Measurements from ENCODE around the gene TACO1.

Gene TACO1

DNA sequence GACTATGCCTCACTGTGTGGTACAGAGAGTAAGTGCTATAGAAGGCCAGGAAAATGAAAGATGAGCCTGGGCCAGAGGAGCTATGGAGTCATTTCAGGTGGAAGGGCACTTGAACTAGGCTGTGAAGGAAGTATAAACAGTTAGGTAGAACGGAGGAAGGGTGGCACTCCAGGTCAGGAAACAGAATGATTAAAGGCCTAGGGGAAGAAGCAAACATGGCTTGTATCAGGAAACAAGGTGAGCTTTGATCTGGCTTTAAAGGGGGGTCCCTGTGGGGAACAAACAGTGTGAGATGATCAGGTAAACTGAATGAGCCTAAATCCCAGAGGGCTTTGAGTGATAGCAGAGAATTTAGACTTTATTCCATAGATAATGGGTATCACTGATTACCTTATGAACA is 38.4 kb downstream of the TACO1 start:
- TF ChIP-seq ZFX (IDR thresholded peaks at IDR 0.05; ENCODE audit: borderline replicate concordance): no peak
- TF ChIP-seq, protein P1, sequence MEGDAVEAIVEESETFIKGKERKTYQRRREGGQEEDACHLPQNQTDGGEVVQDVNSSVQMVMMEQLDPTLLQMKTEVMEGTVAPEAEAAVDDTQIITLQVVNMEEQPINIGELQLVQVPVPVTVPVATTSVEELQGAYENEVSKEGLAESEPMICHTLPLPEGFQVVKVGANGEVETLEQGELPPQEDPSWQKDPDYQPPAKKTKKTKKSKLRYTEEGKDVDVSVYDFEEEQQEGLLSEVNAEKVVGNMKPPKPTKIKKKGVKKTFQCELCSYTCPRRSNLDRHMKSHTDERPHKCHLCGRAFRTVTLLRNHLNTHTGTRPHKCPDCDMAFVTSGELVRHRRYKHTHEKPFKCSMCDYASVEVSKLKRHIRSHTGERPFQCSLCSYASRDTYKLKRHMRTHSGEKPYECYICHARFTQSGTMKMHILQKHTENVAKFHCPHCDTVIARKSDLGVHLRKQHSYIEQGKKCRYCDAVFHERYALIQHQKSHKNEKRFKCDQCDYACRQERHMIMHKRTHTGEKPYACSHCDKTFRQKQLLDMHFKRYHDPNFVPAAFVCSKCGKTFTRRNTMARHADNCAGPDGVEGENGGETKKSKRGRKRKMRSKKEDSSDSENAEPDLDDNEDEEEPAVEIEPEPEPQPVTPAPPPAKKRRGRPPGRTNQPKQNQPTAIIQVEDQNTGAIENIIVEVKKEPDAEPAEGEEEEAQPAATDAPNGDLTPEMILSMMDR (IDR thresholded peaks at IDR 0.05): no peak
- no peak overlapping the region for H3K27ac ChIP-seq

DNA sequence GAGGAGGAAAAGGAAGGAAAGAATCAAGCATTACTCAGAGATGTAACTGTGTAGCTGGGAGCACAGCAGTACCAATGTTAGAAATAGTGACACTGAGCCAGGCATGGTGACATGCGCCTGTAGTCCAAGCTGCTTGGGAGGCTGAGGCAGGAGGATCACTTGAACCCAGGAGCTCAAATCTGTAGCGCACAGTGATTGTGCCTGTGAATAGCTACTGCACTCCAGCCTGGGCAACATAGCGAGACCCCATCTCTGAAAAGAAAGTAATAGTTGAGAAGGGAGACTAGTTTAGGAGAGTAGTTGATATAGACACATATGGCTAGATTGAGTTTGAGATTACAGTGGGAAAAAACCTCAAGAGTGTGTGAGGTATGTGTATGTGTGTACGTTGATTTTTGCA is 39.3 kb downstream of the TACO1 start:
- no peak for TF ChIP-seq ZFX (IDR thresholded peaks at IDR 0.05; ENCODE audit: borderline replicate concordance)
- TF ChIP-seq, protein P1 (IDR thresholded peaks at IDR 0.05): no peak
- no peak overlapping the region for H3K27ac ChIP-seq

DNA sequence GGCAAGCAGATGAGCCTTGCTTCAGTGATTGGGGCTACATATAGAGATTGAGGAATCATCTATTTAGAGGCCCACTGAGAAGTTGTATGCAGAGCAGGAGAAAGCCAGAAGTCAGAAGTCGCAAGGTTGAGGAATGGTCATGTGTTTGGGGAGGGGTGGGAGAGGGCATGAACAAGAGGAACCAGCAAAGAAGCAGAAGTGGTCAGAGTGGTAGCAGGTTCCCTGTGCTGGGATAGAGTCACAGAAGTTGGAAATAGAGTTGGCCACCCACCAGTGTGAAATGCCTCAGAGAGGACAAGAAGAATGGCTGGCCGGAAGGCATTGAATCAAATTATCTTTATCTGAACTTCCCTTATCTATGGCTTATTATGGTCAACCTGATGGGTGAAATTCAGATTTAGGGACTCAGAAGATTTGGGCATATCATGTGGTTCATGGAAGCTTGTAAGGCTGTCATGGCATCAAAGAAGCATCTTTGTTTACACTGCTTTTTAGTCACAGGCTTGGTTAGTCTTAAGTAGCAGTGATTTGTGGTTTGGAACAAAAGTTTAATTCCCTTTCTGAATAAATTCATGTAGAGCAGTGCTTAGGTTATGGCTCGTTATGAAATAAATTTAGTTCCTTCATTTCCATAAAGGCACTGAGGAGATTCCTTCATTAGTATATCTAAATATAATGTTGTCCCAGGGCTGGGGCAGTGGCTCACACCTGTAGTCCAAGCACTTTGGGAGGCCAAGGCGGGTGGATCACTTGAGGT is 41.2 kb downstream of the TACO1 start:
- TF ChIP-seq, protein P1 (IDR thresholded peaks at IDR 0.05): no peak
- TF ChIP-seq ZFX (IDR thresholded peaks at IDR 0.05; ENCODE audit: borderline replicate concordance): no peak

DNA sequence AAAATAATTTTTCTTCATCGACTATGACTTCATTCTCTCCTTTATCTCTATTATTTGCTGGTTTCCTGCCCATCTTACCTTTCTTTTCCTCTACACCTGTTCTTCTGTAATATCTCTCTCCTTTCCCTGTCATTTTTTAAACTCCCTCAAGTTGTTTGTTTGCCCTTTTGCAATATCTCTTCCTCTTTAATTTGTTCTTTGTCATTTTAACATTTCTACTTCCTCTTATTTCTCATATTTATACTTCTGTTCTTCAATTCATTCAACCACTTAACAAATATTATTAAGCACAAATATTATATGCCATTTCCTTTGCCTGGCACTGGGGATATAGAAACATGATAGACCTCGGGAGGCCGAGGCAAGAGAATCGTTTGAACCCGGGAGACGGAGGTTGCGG is 44.2 kb downstream of the TACO1 start:
- H3K27ac ChIP-seq: no peak overlapping the region
- TF ChIP-seq, protein P1 (IDR thresholded peaks at IDR 0.05): no peak
- no peak for TF ChIP-seq ZFX (IDR thresholded peaks at IDR 0.05; ENCODE audit: borderline replicate concordance)

More for the DNA sequence above, 41.2 kb downstream of the TACO1 start:
- no peak overlapping the region for H3K27ac ChIP-seq

DNA sequence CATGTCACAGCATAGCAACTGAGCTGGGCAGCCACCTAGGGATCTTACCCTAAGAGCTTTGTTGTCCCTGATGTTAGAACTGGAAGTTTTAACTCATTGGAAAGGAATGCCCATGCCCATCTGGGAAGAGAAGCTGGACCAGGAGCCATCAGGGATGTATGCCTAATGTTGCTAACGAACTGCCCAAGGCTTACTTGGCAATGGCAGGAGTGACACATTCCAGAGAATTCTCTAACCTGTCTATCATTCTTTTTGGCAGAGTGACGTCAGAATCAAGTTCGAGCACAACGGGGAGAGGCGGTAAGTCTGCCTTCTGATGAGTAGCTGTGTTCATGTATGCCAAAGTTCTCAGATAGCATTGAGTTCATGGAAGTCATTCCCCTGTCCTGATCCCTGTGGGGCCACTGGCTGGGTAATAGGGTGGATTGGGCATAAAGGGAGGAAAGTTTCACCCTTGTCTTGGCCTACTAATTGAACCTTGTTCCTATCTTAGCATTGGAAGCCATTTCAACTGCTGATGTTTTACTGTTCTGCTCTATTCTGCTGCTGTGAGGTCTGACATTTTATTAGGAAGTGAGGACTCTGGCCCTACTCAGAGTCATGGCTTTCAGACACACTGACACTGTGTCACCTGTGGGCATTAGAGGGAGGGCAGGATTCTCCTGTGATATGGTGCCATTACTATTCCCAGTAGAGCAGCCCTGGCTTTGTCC is 45.2 kb downstream of the TACO1 start:
- no peak overlapping the region for H3K27ac ChIP-seq
- TF ChIP-seq, protein P1 (IDR thresholded peaks at IDR 0.05): no peak
- TF ChIP-seq ZFX (IDR thresholded peaks at IDR 0.05; ENCODE audit: borderline replicate concordance): no peak

DNA sequence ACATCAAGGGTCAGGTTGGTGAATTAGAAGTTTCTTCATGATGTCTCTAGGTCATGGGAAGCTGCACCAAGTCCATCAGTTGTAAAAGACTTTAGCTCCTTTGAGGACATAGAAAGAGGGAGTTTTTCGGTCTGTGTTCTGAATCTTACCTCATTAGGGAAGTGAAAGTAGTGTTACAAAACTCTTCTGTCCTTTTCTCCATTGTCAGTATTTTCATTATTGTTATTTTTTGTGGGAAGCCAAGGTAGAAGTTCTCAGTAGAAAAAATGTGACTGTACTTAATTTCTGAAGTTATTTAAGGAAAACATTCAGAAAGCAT is 45.8 kb downstream of the TACO1 start:
- H3K27ac ChIP-seq: no peak overlapping the region
- TF ChIP-seq, protein P1 (IDR thresholded peaks at IDR 0.05): no peak
- no peak for TF ChIP-seq ZFX (IDR thresholded peaks at IDR 0.05; ENCODE audit: borderline replicate concordance)

DNA sequence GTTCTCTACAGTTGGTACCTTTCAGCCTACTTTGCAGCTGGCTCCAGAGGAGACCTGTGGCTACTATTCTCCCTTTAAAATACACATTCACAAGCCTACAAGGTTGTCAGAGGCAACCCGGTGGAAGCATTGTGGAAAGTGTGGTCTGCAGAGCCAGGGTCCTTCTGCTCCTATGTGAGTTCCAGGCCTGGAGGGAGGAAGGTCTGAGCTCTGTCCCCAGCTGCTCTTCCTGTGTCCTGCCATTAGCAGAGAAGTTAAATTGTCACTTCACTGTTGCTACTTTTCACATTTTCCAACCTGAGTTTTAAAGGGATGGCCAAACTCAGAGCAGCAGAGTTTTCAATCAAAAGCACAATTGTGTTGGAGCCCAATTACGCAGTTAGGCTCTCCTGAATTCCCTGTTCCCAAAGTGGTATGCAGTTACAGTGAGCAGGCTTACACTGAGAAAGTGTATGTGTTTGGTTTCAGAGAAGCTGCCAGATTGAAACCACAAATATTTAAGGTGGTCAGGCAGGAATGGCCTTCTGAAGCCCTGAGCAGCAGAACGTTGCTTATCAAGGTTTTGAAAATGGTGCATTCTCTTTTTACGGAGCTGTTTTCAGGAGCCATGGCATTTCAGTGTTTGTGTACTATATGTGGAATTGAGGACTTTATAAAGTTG is 46.5 kb downstream of the TACO1 start:
- TF ChIP-seq ZFX (IDR thresholded peaks at IDR 0.05; ENCODE audit: borderline replicate concordance): no peak
- TF ChIP-seq, protein P1 (IDR thresholded peaks at IDR 0.05): no peak
- no peak overlapping the region for H3K27ac ChIP-seq

Measured in 22Rv1 (cell line).